Measurements from ENCODE around the gene ZNF556.

GRCh38 chr19:2887391-2887914 lies 20.3 kb downstream of the ZNF556 start:
- TF ChIP-seq CTCF (IDR thresholded peaks at IDR 0.05) (peak; percentile 78), POLR2AphosphoS5 (IDR thresholded peaks at IDR 0.05; ENCODE audit: low read depth, low read length) (no peak), REST (IDR thresholded peaks at IDR 0.05; ENCODE audit: insufficient read depth in 1 of 2, low read depth in 2 of 2, low read length in 1 of 2) (no peak)

Measured in Panc1 (cell line).